Lower lobe of right lung (tissue), 2 donors: ENCODE results near the gene THAP8. TPM values are rescaled to one million over a fixed set of nuclear protein-coding genes. Genes with fewer than 3 reads are reported as not detected.

Experiments used
- ATAC-seq, 2 donors: fragments of 200-7000 bp; cut with Tn5 transposase; one replicate each; pipeline ENCODE4 v1.9.1; 2020 to 2022; ENCODE audit warnings: mild to moderate bottlenecking in 2 of 2, moderate library complexity in 2 of 2
- DNase-seq: peaks from one replicate; pipeline ENCODE4 v3.0.0-alpha.2; 2020
- H3K27ac ChIP-seq: fragments of 200-600 bp; one replicate; pipeline ENCODE4 v1.8.0; 2022
- H3K27me3 ChIP-seq: fragments of 200-600 bp; one replicate; pipeline ENCODE4 v1.8.0; 2022; ENCODE audit warnings: low read depth
- H3K36me3 ChIP-seq: fragments of 200-600 bp; one replicate; pipeline ENCODE4 v1.8.0; 2022; ENCODE audit warnings: mild to moderate bottlenecking
- H3K4me1 ChIP-seq: fragments of 200-600 bp; one replicate; pipeline ENCODE4 v1.8.0; 2022
- H3K4me3 ChIP-seq: fragments of 200-600 bp; one replicate; pipeline ENCODE4 v1.8.0; 2022; ENCODE audit warnings: mild to moderate bottlenecking
- H3K9me3 ChIP-seq: fragments of 200-600 bp; one replicate; pipeline ENCODE4 v1.8.0; 2022
- CTCF ChIP-seq: fragments of 200-600 bp; IDR thresholded peaks from one replicate; pipeline ENCODE4 v1.8.0; 2022; ENCODE audit warnings: antibody characterized with exemption, mild to moderate bottlenecking
- intact Hi-C: fragments of 100-400 bp; cut with DNase I; formaldehyde crosslinking; loops from one replicate; pipeline ENCODE4 v1.11.0; 2022
- total RNA-seq: library from RNA; stranded (reverse); fragmentation: NEBNext Ultra II Directional; extraction: Animal tissue kit (Norgen Biotek cat#: 25700); gene quantifications from one replicate; pipeline ENCODE4 v1.2.1, GENCODE V29; 2021
- donor health status: DM: no; HTN: yes; CAD: no; lungs with severe emphysema.

Gene THAP8
- total RNA-seq, 1 donor from 2014 or later = 5.5 TPM

- H3K27me3 ChIP-seq = no peaks in the 10 kb centered on the region
- no peak for ATAC-seq
- H3K36me3 ChIP-seq = peaks cover 26% of the 10 kb centered on the region
- TF ChIP-seq CTCF = no peak
- H3K4me1 ChIP-seq = no peaks in the 10 kb centered on the region
- H3K27ac ChIP-seq = no peak overlapping the region
- intact Hi-C loops = no loop called here
- H3K4me3 ChIP-seq = no peak overlapping the region
- DNase-seq = no peak
- H3K9me3 ChIP-seq = no peaks in the 10 kb centered on the region
Observed at GRCh38 chr19:36025541-36025940, 28.5 kb downstream of the THAP8 start.

- no peak for DNase-seq
Observed at GRCh38 chr19:36023432-36023831, 30.7 kb downstream of the THAP8 start.

GRCh38 chr19:36019061-36019670 is 34.9 kb downstream of the THAP8 start:
- intact Hi-C loops = no loop called here
- Histone ChIP-seq H3K27ac (no peak overlapping the region), H3K27me3 (no peaks in the 10 kb centered on the region), H3K9me3 (no peaks in the 10 kb centered on the region), H3K36me3 (peaks cover 22% of the 10 kb centered on the region), H3K4me3 (no peak overlapping the region), H3K4me1 (peaks cover 5% of the 10 kb centered on the region)
- ATAC-seq (no peak), DNase-seq (no peak)
- no peak for TF ChIP-seq CTCF

More at GRCh38 chr19:36023432-36023831, 30.7 kb downstream of the THAP8 start:
- no peak for ATAC-seq
- no peaks in the 10 kb centered on the region for H3K9me3 ChIP-seq
- H3K4me3 ChIP-seq = no peak overlapping the region
- intact Hi-C loops = no loop called here
- H3K36me3 ChIP-seq = peaks cover 26% of the 10 kb centered on the region
- H3K27ac ChIP-seq = no peak overlapping the region
- H3K27me3 ChIP-seq = no peaks in the 10 kb centered on the region
- no peak for TF ChIP-seq CTCF
- no peaks in the 10 kb centered on the region for H3K4me1 ChIP-seq

GRCh38 chr19:36014012-36014924 is 39.8 kb downstream of the THAP8 start, which contains the start of gene ALKBH6:
TSS of gene ALKBH6 (minus strand) at chr19:36014213. CDS start at chr19:36013397, 816 bp downstream.
- no peak for TF ChIP-seq CTCF
- peak; percentile 99 for ATAC-seq
- Histone ChIP-seq H3K4me1 (peaks cover 18% of the 10 kb centered on the region), H3K4me3 (peak within 1 kb of the TSS; percentile 71), H3K27me3 (no peaks in the 10 kb centered on the region), H3K36me3 (no peaks in the 10 kb centered on the region), H3K9me3 (no peaks in the 10 kb centered on the region), H3K27ac (peak within 1 kb of the TSS; percentile 88)
- intact Hi-C loops = no loop called here
- DNase-seq = peak; percentile 100

- TF ChIP-seq CTCF = no peak
- Histone ChIP-seq H3K9me3 (no peaks in the 10 kb centered on the region), H3K4me3 (peak overlapping the region; percentile 71), H3K27me3 (no peaks in the 10 kb centered on the region), H3K36me3 (no peaks in the 10 kb centered on the region), H3K4me1 (peaks cover 23% of the 10 kb centered on the region), H3K27ac (peak overlapping the region; percentile 88)
- no peak for DNase-seq
- intact Hi-C loops = no loop called here
- no peak for ATAC-seq
Observed at GRCh38 chr19:36013280-36014011, 40.6 kb downstream of the THAP8 start.
